Bronchial epithelial cell (primary cell): ENCODE results near the gene TFDP3. TPM values are rescaled to one million over a fixed set of nuclear protein-coding genes. Genes with fewer than 3 reads are reported as not detected.

ENCODE experiments used
- DNase-seq: peaks from one replicate; pipeline ENCODE4 v3.0.0-alpha.2; 2010; ENCODE audit warnings: low read depth
- FAIRE-seq: peaks from 2 replicates; lab custom pipeline; 2011; peaks lifted over from hg19 to GRCh38; lab: Jason Lieb, UNC
- H3K27me3 ChIP-seq: 2 replicates; pipeline ENCODE4 v1.5.1; 2011; ENCODE audit warnings: low read length; ENCODE audit not compliant: control insufficient read depth, insufficient read depth
- H3K36me3 ChIP-seq: 2 replicates; pipeline ENCODE4 v1.5.1; 2011; ENCODE audit warnings: low read length; ENCODE audit not compliant: control insufficient read depth, insufficient read depth
- H3K4me3 ChIP-seq: 2 replicates; pipeline ENCODE4 v1.5.1; 2011; ENCODE audit warnings: mild to moderate bottlenecking, low read depth, low read length, control low read depth
- CTCF ChIP-seq: IDR thresholded peaks from 2 replicates; pipeline ENCODE4 v1.5.1; 2011; ENCODE audit warnings: mild to moderate bottlenecking, moderate library complexity, low read length, control low read depth, inconsistent platforms; ENCODE audit not compliant: insufficient read depth, severe bottlenecking
- total RNA-seq: library from RNA; depleted of rRNA; stranded (reverse); fragments of >200 nt; gene quantifications from 2 replicates; pipeline ENCODE4 v1.2.1, GENCODE V29; 2014

Gene TFDP3
- total RNA-seq, 1 donor from 2014 or later: not detected

GRCh38 chrX:133185938-133186337, 32.2 kb downstream of the TFDP3 start:
- TF ChIP-seq CTCF: no peak
- no peak overlapping the region for H3K4me3 ChIP-seq
- no peak for FAIRE-seq
- H3K27me3 ChIP-seq: no peaks in the 10 kb centered on the region
- H3K36me3 ChIP-seq: no peaks in the 10 kb centered on the region
- peak; percentile 86 for DNase-seq

- DNase-seq (no peak), FAIRE-seq (no peak)
- H3K4me3 ChIP-seq: no peak overlapping the region
- no peaks in the 10 kb centered on the region for H3K27me3 ChIP-seq
- no peak for TF ChIP-seq CTCF
- H3K36me3 ChIP-seq: no peaks in the 10 kb centered on the region
Measured at GRCh38 chrX:133185119-133185518, 33.0 kb downstream of the TFDP3 start.

GRCh38 chrX:133183806-133184205, 34.3 kb downstream of the TFDP3 start:
- FAIRE-seq (no peak), DNase-seq (peak; percentile 72)
- no peak for TF ChIP-seq CTCF

GRCh38 chrX:133179500-133179899, 38.7 kb downstream of the TFDP3 start:
- Histone ChIP-seq H3K27me3 (no peaks in the 10 kb centered on the region), H3K4me3 (no peak overlapping the region), H3K36me3 (no peaks in the 10 kb centered on the region)
- FAIRE-seq (no peak), DNase-seq (no peak)
- TF ChIP-seq CTCF: no peak

More at GRCh38 chrX:133183806-133184205, 34.3 kb downstream of the TFDP3 start:
- Histone ChIP-seq H3K27me3 (no peaks in the 10 kb centered on the region), H3K4me3 (no peak overlapping the region), H3K36me3 (no peaks in the 10 kb centered on the region)

GRCh38 chrX:133177202-133177601, 41.0 kb downstream of the TFDP3 start:
- H3K4me3 ChIP-seq: no peak overlapping the region
- FAIRE-seq (no peak), DNase-seq (no peak)
- no peak for TF ChIP-seq CTCF
- no peaks in the 10 kb centered on the region for H3K27me3 ChIP-seq
- no peaks in the 10 kb centered on the region for H3K36me3 ChIP-seq

- no peaks in the 10 kb centered on the region for H3K36me3 ChIP-seq
- no peak for DNase-seq
- H3K27me3 ChIP-seq: no peaks in the 10 kb centered on the region
- no peak for FAIRE-seq
- no peak for TF ChIP-seq CTCF
- no peak overlapping the region for H3K4me3 ChIP-seq
Measured at GRCh38 chrX:133175605-133176004, 42.5 kb downstream of the TFDP3 start.
